WTC11 (cell line): ENCODE measurements around the gene PLEKHA6.

Source experiments
- CTCF ChIP-seq: fragments of 200-600 bp; IDR thresholded peaks from 2 replicates; pipeline ENCODE4 v1.8.0; 2022; ENCODE audit warnings: antibody characterized with exemption
- JUN ChIP-seq: sonication (generic); formaldehyde crosslinking; IDR thresholded peaks from 2 replicates; pipeline ENCODE4 v1.8.0; 2023; ENCODE audit warnings: mild to moderate bottlenecking, missing genetic modification reagents
- SP1 ChIP-seq: sonication (generic); formaldehyde crosslinking; conservative IDR thresholded peaks from 2 replicates; pipeline ENCODE4 v1.8.1; 2022; ENCODE audit warnings: missing genetic modification reagents
- ZNF219 ChIP-seq: sonication (generic); formaldehyde crosslinking; IDR thresholded peaks from 2 replicates; pipeline ENCODE4 v1.8.0; 2023; ENCODE audit warnings: missing genetic modification reagents, mild to moderate bottlenecking, borderline replicate concordance

DNA sequence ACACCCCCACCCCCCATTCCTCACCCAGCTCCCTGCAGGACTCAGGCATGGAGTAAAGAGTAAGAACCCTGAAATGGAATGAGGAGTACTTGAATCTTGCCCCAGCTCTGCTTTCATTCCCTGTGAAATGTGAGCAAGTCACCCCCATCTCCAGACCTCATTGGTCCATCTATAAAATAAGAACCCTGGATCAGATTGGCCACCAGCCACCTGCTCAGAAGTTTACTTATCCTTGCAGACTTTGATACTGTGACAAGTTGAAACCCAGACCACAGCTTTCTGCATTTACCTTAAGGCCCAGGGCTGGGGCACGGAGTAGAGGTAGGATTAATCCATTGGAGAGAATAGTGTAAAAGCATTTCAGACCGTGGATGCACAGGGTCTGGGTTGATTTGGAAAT is 165.6 kb downstream of the PLEKHA6 start:
- no peak for TF ChIP-seq SP1 (CRISPR knock-in tag)
- no peak for TF ChIP-seq ZNF219 (CRISPR knock-in tag)
- no peak for TF ChIP-seq CTCF
- TF ChIP-seq JUN, result no peak
